Smooth muscle cell (in vitro differentiated cells): ENCODE measurements around the gene HMGA1. TPM values are rescaled to one million over a fixed set of nuclear protein-coding genes. Genes with fewer than 3 reads are reported as not detected.

Experiments used
- DNase-seq: peaks from one replicate; lab custom pipeline; 2025; ENCODE audit not compliant: unreplicated experiment; lab: John Stamatoyannopoulos, UW
- H2AFZ ChIP-seq: fragments of 200-600 bp; sonication (generic); 2 replicates; pipeline ENCODE4 v1.6.0; 2016; ENCODE audit warnings: antibody characterized with exemption, low read depth, mild to moderate bottlenecking
- H3F3A ChIP-seq: fragments of 200-600 bp; sonication (generic); 2 replicates; pipeline ENCODE4 v1.6.0; 2017; ENCODE audit warnings: antibody characterized with exemption, low read depth
- H3K27ac ChIP-seq: fragments of 200-600 bp; sonication (generic); 2 replicates; pipeline ENCODE4 v1.5.1; 2016; ENCODE audit warnings: low read depth, mild to moderate bottlenecking
- H3K27me3 ChIP-seq: fragments of 200-600 bp; sonication (generic); 2 replicates; pipeline ENCODE4 v1.6.1; 2016; ENCODE audit warnings: low read depth, mild to moderate bottlenecking
- H3K36me3 ChIP-seq: fragments of 200-600 bp; sonication (generic); 2 replicates; pipeline ENCODE4 v1.5.1; 2016; ENCODE audit warnings: low read depth
- H3K4me1 ChIP-seq: fragments of 200-600 bp; sonication (generic); 2 replicates; pipeline ENCODE4 v1.5.1; 2016; ENCODE audit warnings: low read depth
- H3K4me2 ChIP-seq: fragments of 200-600 bp; sonication (generic); 2 replicates; pipeline ENCODE4 v1.6.0; 2016; ENCODE audit warnings: mild to moderate bottlenecking
- H3K4me3 ChIP-seq: fragments of 200-600 bp; sonication (generic); 2 replicates; pipeline ENCODE4 v1.5.1; 2016; ENCODE audit warnings: mild to moderate bottlenecking
- H3K79me2 ChIP-seq: fragments of 200-600 bp; sonication (generic); 2 replicates; pipeline ENCODE4 v1.6.0; 2016; ENCODE audit warnings: low read depth, mild to moderate bottlenecking
- H3K9ac ChIP-seq: fragments of 200-600 bp; sonication (generic); 2 replicates; pipeline ENCODE4 v1.6.0; 2016; ENCODE audit warnings: low read depth
- H3K9me3 ChIP-seq: fragments of 200-600 bp; sonication (generic); replicated peaks from 2 replicates; pipeline ENCODE4 v1.5.1; 2016; ENCODE audit warnings: low read depth
- H4K20me1 ChIP-seq: fragments of 200-600 bp; sonication (generic); 2 replicates; pipeline ENCODE4 v1.6.0; 2016; ENCODE audit warnings: low read depth
- CTCF ChIP-seq: fragments of 200-600 bp; sonication (generic); IDR thresholded peaks from 2 replicates; pipeline ENCODE4 v1.5.1; 2017; ENCODE audit warnings: borderline replicate concordance, mild to moderate bottlenecking, antibody characterized with exemption; ENCODE audit not compliant: insufficient read depth, poor library complexity, severe bottlenecking
- WGBS: methylation state at CpG from one replicate; pipeline ENCODE4 v1.1.7; 2016; ENCODE audit warnings: low lambda C conversion rate; 5-methylcytosine and 5-hydroxymethylcytosine counted together
- polyA plus RNA-seq: library from polyadenylated mRNA; unstranded; fragments of >200 nt; fragmentation: Nextera tagmentation; extraction: Ambion mirVana; gene quantifications from 2 replicates; pipeline ENCODE4 v1.2.1, GENCODE V29; 2016
- total RNA-seq: library from RNA; depleted of rRNA; stranded (reverse); fragments of >200 nt; gene quantifications from 2 replicates; pipeline ENCODE4 v1.2.3, GENCODE V29; 2014

Gene HMGA1
- total and polyA plus RNA-seq, 2 experiments from 2014 or later: 41.8 to 69.9 TPM

DNA sequence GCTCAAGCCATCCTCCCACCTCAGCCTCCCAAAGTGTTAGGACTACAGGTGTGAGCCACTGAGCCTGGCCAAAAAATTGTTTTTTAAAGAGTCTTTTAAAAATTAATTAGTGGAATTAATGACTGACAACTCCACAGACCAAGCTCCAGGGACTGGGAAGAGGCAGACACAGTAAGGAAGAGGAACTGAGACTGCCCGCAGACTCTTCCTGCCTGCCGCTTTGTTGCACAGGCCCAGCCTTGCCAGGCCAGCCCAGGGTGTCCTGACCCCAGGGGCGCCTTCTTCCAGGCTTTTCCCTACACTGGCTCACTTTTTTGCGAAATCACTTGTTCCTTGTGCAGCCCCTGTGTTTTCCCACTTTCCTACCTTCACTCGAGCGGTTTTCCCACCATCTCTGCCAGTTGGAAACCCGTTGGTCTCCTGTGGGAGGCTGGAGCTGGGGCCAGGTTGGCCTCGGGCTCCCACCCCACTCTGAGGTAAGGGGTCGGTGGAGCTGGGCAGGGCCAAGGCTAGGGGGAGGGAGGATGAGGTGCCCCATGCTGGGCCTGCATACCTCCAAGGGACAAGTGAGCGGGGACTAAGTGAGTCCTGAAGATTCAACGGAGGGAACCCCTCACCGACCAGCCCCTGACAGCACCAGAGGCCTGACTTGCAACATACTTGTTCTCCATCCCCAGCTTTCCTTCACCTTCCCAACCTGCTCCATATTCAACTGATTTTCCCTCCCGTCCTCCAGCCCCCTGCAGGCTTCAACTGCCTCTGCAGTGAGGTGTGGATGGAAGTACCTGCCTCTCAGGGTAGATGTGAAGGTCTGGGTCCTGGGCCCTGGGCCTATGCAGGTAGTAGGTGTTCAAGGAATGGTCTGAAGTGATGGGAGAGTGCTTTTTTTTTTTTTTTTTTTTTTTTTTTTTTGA is 35.6 kb downstream of the HMGA1 start:
- 93% methylated on average over 13 of the region's 13 CpGs for WGBS

GRCh38 chr6:34273242-34273805 is 36.7 kb downstream of the HMGA1 start:
- Histone ChIP-seq H3K4me2 (no peak overlapping the region), H4K20me1 (no peaks in the 10 kb centered on the region), H3F3A (no peaks in the 10 kb centered on the region), H3K27ac (no peak overlapping the region), H3K79me2 (no peaks in the 10 kb centered on the region), H3K4me1 (no peaks in the 10 kb centered on the region), H3K4me3 (no peak overlapping the region), H3K27me3 (no peaks in the 10 kb centered on the region), H3K36me3 (no peaks in the 10 kb centered on the region), H2AFZ (no peak overlapping the region), H3K9ac (no peak overlapping the region), H3K9me3 (no peaks in the 10 kb centered on the region)
- no peak for TF ChIP-seq CTCF
- no peak for DNase-seq
- 65% methylated on average over 3 of the region's 3 CpGs for WGBS

More for the DNA sequence above, 35.6 kb downstream of the HMGA1 start:
- Histone ChIP-seq H3F3A (no peaks in the 10 kb centered on the region), H2AFZ (no peak overlapping the region), H3K9ac (no peak overlapping the region), H3K4me3 (no peak overlapping the region), H3K79me2 (no peaks in the 10 kb centered on the region), H3K27ac (no peak overlapping the region), H3K9me3 (no peaks in the 10 kb centered on the region), H3K27me3 (no peaks in the 10 kb centered on the region), H4K20me1 (no peaks in the 10 kb centered on the region), H3K36me3 (no peaks in the 10 kb centered on the region), H3K4me2 (no peak overlapping the region), H3K4me1 (no peaks in the 10 kb centered on the region)
- DNase-seq: no peak
- no peak for TF ChIP-seq CTCF

DNA sequence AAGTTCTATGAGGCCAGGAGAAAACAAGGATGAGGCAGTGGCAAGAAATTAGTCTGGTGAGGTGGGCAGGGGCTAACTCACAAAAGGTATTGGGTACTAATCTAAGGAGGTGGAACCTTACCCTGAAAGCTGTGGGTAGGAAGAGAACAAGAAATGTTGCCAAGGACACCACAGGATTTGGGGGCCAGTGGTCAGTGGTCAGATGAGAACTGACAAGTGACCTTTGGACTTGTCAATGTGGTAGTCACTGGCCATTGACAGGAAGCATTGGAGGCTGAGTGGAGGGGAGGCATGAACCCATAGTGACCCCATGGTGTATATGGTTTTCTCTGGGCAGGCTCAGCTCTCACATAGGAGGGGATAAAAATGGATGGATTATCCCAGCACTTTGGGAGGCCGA is 37.5 kb downstream of the HMGA1 start:
- H4K20me1 ChIP-seq: no peaks in the 10 kb centered on the region
- H3F3A ChIP-seq: no peaks in the 10 kb centered on the region
- no peaks in the 10 kb centered on the region for H3K79me2 ChIP-seq
- H3K4me3 ChIP-seq: no peak overlapping the region
- no peak overlapping the region for H3K4me2 ChIP-seq
- no peak overlapping the region for H3K27ac ChIP-seq
- no peak overlapping the region for H2AFZ ChIP-seq
- H3K4me1 ChIP-seq: no peaks in the 10 kb centered on the region
- no peak for TF ChIP-seq CTCF
- no peak for DNase-seq
- no peaks in the 10 kb centered on the region for H3K27me3 ChIP-seq
- WGBS: 100% methylated on average over 1 of the region's 1 CpG
- no peaks in the 10 kb centered on the region for H3K9me3 ChIP-seq
- H3K36me3 ChIP-seq: no peaks in the 10 kb centered on the region
- no peak overlapping the region for H3K9ac ChIP-seq
